ENCODE results near the gene TPK1. TPM values are rescaled to one million over a fixed set of nuclear protein-coding genes. Genes with fewer than 3 reads are reported as not detected.

Gene TPK1
- total RNA-seq, 5 donors from 2014 or later (not counting 1 experiment from before 2014, with no cell fraction given): 19.1 to 31.6 (median 22.0) TPM

DNA sequence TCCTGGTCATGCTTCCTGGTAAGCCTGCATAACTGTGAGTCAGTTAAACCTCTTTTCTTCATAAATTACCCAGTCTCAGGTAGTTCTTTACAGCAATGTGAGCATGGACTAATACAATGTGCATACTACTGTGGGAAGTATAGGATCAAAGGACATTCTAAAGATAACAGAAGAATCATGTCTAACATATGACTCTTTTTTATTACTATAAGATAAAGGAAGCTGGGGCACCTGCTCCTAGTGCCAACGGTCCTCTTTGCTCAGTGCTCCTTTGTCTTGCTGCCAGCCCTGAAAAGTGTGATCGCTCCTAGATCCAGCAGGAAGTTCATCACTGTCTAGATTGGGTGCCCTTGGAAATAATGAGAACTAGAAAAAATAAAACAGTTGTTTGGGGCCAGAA is 289.1 kb downstream of the TPK1 start:
- peaks cover 0 to 10% of the 10 kb centered on the region in 2 donors for H3K36me3 ChIP-seq (ENCODE audit: control insufficient read depth in 2 of 2, extremely low read depth in 1 of 2, insufficient read depth in 1 of 2, low read length in 1 of 2)
- no peaks in the 10 kb centered on the region for H3K4me1 ChIP-seq (ENCODE audit: control insufficient read depth in 1 of 2, extremely low read depth in 1 of 2, insufficient read depth in 2 of 2, low read length in 2 of 2)
- CTCF ChIA-PET: no interaction called here
- Mint-ChIP-seq H3K4me1 (peaks cover 0 to 6% (median 2%) of the 10 kb centered on the region in 3 donors), H3K27me3 (no peaks in the 10 kb centered on the region), H3K36me3 (peaks cover 64% of the 10 kb centered on the region), H3K9me3 (no peaks in the 10 kb centered on the region), H3K27ac (no peak overlapping the region), H3K4me3 (no peak overlapping the region)
- ATAC-seq (replicated peaks in 1 of 4) (no peak), DNase-seq (no peak)
- H3K27ac ChIP-seq (ENCODE audit: low read length): no peak overlapping the region
- H3K9me3 ChIP-seq: no peaks in the 10 kb centered on the region
- H3K27me3 ChIP-seq (replicated peaks in 1 of 2; ENCODE audit: control insufficient read depth in 2 of 2, extremely low read depth in 1 of 2, insufficient read depth in 2 of 2, low read length in 1 of 2): no peaks in the 10 kb centered on the region
- WGBS (ENCODE audit: insufficient coverage): no CpG with 5 or more reads among the region's 2 CpGs
- POLR2A ChIA-PET: no interaction called here
- H3K4me3 ChIP-seq (ENCODE audit: control insufficient read depth in 1 of 2, extremely low read depth in 1 of 2, low read length in 1 of 2): no peak overlapping the region

DNA sequence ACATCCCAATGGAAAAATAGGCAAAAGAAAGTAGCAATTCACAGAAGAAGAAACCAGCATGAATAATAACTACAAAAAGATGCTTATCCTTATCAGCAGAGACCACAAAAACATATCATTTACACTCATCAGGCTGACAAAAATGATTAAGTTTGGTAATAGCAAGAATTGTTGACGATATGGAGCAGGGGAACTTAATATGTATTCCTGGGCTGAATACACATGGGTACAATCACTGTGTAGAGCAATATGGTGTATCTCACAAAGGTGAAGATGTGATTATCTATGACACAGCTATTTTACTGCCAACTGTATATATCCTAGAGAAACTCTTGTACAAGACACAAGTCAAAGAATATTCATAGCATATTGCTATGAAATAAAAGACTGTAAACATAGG is 290.5 kb downstream of the TPK1 start:
- no peaks in the 10 kb centered on the region for H3K4me1 ChIP-seq (ENCODE audit: control insufficient read depth in 1 of 2, extremely low read depth in 1 of 2, insufficient read depth in 2 of 2, low read length in 2 of 2)

DNA sequence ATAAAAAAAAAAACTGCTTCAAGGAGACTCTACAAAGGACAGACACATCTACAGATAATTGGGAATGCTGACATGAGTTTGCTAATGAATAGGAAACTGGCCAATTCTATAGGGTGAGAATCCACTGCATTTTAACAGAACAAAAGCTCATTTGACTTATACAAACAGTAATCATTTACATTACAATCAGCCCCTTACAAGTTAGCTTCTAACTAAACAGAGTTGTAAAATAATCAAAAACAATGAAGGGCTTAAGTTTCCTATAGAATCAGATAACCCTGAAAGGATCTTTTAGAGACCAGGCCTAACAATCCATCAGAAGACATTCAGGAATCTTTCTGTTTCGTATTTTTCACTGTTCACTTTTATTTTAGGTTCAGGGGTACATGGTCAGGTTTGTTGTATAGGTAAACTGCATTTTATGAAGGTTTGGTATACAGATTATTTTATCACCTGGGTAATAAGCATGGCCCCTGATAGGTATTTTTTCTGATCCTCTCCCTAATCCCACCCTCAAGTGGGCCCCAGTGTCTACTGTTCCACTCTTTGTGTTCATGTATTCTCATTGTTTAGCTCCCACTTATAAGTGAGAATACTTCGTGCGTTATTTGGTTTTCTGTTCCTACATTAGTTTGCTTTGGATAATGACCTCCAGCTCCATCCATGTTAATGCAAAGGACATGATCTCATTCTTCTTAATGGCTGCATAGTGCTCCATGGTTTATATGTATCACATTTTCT is 301.0 kb downstream of the TPK1 start:
- Histone ChIP-seq H3K27ac (ENCODE audit: low read length) (no peak overlapping the region), H3K9me3 (no peaks in the 10 kb centered on the region), H3K36me3 (ENCODE audit: control insufficient read depth in 2 of 2, extremely low read depth in 1 of 2, insufficient read depth in 1 of 2, low read length in 1 of 2) (no peaks in the 10 kb centered on the region), H3K27me3 (replicated peaks in 1 of 2; ENCODE audit: control insufficient read depth in 2 of 2, extremely low read depth in 1 of 2, insufficient read depth in 2 of 2, low read length in 1 of 2) (no peaks in the 10 kb centered on the region), H3K4me1 (ENCODE audit: control insufficient read depth in 1 of 2, extremely low read depth in 1 of 2, insufficient read depth in 2 of 2, low read length in 2 of 2) (no peaks in the 10 kb centered on the region), H3K4me3 (ENCODE audit: control insufficient read depth in 1 of 2, extremely low read depth in 1 of 2, low read length in 1 of 2) (no peak overlapping the region)
- ChIA-PET CTCF (no interaction called here), POLR2A (interaction anchor here in 1 of 2 donors (0.7 kb wide), 1 partner anchor 26 kb away, joined by 4 read pairs; no protein-coding TSS in a partner anchor)
- no peak overlapping the region for H3K4me3 Mint-ChIP-seq
- no peak for ATAC-seq (replicated peaks in 1 of 4)
- DNase-seq: no peak
- H3K4me1 Mint-ChIP-seq: peaks cover 0 to 14% (median 0%) of the 10 kb centered on the region in 3 donors
- H3K27ac Mint-ChIP-seq: no peak overlapping the region
- H3K36me3 Mint-ChIP-seq: peaks cover 59% of the 10 kb centered on the region
- H3K9me3 Mint-ChIP-seq: peaks cover 0 to 6% (median 5%) of the 10 kb centered on the region in 3 donors
- WGBS (ENCODE audit: insufficient coverage): no CpG with 5 or more reads among the region's 3 CpGs
- no peaks in the 10 kb centered on the region for H3K27me3 Mint-ChIP-seq

More for the DNA sequence above, 290.5 kb downstream of the TPK1 start:
- Histone ChIP-seq H3K4me3 (ENCODE audit: control insufficient read depth in 1 of 2, extremely low read depth in 1 of 2, low read length in 1 of 2) (no peak overlapping the region), H3K9me3 (no peaks in the 10 kb centered on the region), H3K27me3 (replicated peaks in 1 of 2; ENCODE audit: control insufficient read depth in 2 of 2, extremely low read depth in 1 of 2, insufficient read depth in 2 of 2, low read length in 1 of 2) (no peaks in the 10 kb centered on the region), H3K27ac (ENCODE audit: low read length) (no peak overlapping the region), H3K36me3 (ENCODE audit: control insufficient read depth in 2 of 2, extremely low read depth in 1 of 2, insufficient read depth in 1 of 2, low read length in 1 of 2) (peaks cover 0 to 10% of the 10 kb centered on the region in 2 donors)
- ChIA-PET CTCF (no interaction called here), POLR2A (interaction anchor here in 1 of 2 donors (0.5 kb wide), 1 partner anchor 65 kb away, joined by 6 read pairs; no protein-coding TSS in a partner anchor)
- no peak overlapping the region for H3K4me3 Mint-ChIP-seq
- peaks cover 69% of the 10 kb centered on the region for H3K36me3 Mint-ChIP-seq
- DNase-seq (no peak), ATAC-seq (replicated peaks in 1 of 4) (no peak)
- peaks cover 0 to 5% (median 2%) of the 10 kb centered on the region in 3 donors for H3K4me1 Mint-ChIP-seq
- no CpG with 5 or more reads among the region's 1 CpG for WGBS (ENCODE audit: insufficient coverage)
- no peak overlapping the region for H3K27ac Mint-ChIP-seq
- H3K27me3 Mint-ChIP-seq: no peaks in the 10 kb centered on the region
- H3K9me3 Mint-ChIP-seq: no peaks in the 10 kb centered on the region

DNA sequence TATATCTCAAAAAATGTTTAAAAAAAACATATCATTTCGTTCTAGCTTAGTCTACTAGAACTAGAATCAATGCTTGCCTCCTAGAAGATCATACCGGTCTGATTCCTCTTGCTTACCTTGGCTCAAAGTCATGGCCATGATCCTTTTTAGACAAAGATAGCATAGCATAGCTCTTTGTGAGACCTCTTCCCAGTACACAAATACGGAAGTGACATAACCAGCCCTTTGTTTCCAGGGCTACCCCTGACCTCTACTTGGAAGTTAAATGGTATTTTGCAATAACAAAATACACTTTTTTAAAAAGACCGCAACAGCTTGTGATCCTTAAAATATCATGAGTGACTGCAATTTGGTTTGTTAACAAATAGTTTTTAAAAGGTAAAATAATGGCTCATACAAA is 301.7 kb downstream of the TPK1 start:
- H3K36me3 Mint-ChIP-seq: peaks cover 59% of the 10 kb centered on the region
- H3K4me3 Mint-ChIP-seq: no peak overlapping the region
- H3K9me3 Mint-ChIP-seq: peaks cover 0 to 6% (median 5%) of the 10 kb centered on the region in 3 donors
- ATAC-seq (replicated peaks in 1 of 4) (no peak), DNase-seq (no peak)
- ChIA-PET CTCF (no interaction called here), POLR2A (interaction anchor here in 1 of 2 donors (0.7 kb wide), 2 partner anchors 26 to 29 kb away, joined by 4 read pairs; no protein-coding TSS in a partner anchor)
- H3K27ac Mint-ChIP-seq: no peak overlapping the region
- H3K27ac ChIP-seq (ENCODE audit: low read length): no peak overlapping the region
- no peaks in the 10 kb centered on the region for H3K4me1 ChIP-seq (ENCODE audit: control insufficient read depth in 1 of 2, extremely low read depth in 1 of 2, insufficient read depth in 2 of 2, low read length in 2 of 2)
- no peaks in the 10 kb centered on the region for H3K27me3 ChIP-seq (replicated peaks in 1 of 2; ENCODE audit: control insufficient read depth in 2 of 2, extremely low read depth in 1 of 2, insufficient read depth in 2 of 2, low read length in 1 of 2)
- no peaks in the 10 kb centered on the region for H3K36me3 ChIP-seq (ENCODE audit: control insufficient read depth in 2 of 2, extremely low read depth in 1 of 2, insufficient read depth in 1 of 2, low read length in 1 of 2)
- 100% methylated on average over 2 of the region's 4 CpGs for WGBS (ENCODE audit: insufficient coverage)
- H3K4me3 ChIP-seq (ENCODE audit: control insufficient read depth in 1 of 2, extremely low read depth in 1 of 2, low read length in 1 of 2): no peak overlapping the region
- no peaks in the 10 kb centered on the region for H3K9me3 ChIP-seq
- no peaks in the 10 kb centered on the region for H3K27me3 Mint-ChIP-seq
- peaks cover 0 to 14% (median 0%) of the 10 kb centered on the region in 3 donors for H3K4me1 Mint-ChIP-seq

DNA sequence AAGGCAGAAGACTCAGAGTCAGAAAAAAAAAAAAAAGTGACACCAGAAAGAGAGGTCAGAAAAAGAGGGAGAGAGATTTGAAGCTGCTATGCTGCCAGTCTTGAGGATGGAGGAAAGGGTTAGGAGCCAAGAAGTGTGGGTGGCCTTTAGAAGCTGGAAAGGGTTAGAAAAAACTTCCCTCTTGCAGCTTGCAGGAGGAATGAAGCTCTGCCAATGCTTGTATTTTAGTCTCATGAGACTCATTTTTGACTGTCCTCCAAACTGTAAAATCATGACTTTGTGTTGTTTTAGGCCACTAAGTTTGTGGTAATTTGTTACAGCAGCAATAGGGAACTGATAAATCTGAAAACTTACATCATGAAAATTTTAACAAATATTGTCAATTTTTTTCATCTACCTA is 304.7 kb downstream of the TPK1 start:
- no peak for ATAC-seq (replicated peaks in 1 of 4)
- CTCF ChIA-PET: interaction anchor here in 1 of 2 donors (0.7 kb wide), 1 partner anchor 149 kb away, joined by 4 read pairs; no protein-coding TSS in a partner anchor
- peaks cover 70% of the 10 kb centered on the region for H3K36me3 Mint-ChIP-seq

DNA sequence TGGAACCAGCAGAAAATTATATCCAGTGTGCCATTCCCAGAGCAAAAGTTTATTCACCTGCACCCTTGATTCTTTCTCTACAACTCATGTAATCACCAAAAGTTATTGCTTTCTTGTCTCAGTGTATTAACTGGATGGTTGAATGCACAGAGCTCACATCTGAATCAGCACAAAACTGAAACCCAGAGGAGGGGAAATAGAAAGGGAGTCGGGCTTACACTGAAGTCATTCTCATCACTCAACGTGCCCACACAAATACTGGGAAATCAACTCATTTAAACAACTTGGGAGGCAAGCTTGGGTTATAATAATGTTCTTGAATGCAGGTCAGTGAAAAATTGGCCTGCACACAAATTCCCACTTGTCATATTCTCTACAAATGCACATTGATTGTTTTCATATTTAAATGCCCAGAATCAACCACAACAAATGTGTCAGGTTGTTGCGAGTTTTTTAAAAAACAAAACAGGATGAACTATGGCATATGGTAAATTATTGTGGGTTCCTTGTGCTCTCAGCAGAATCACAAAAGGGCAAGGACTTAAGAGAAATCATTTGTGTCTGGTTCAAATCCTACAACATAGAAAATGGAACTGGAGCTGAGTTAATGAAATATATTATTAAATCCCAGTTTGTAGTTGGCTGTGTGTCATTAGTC is 306.5 kb downstream of the TPK1 start:
- DNase-seq: no peak
- Histone ChIP-seq H3K27me3 (replicated peaks in 1 of 2; ENCODE audit: control insufficient read depth in 2 of 2, extremely low read depth in 1 of 2, insufficient read depth in 2 of 2, low read length in 1 of 2) (no peaks in the 10 kb centered on the region), H3K4me3 (ENCODE audit: control insufficient read depth in 1 of 2, extremely low read depth in 1 of 2, low read length in 1 of 2) (no peak overlapping the region), H3K4me1 (ENCODE audit: control insufficient read depth in 1 of 2, extremely low read depth in 1 of 2, insufficient read depth in 2 of 2, low read length in 2 of 2) (no peaks in the 10 kb centered on the region), H3K27ac (ENCODE audit: low read length) (no peak overlapping the region), H3K36me3 (ENCODE audit: control insufficient read depth in 2 of 2, extremely low read depth in 1 of 2, insufficient read depth in 1 of 2, low read length in 1 of 2) (no peaks in the 10 kb centered on the region), H3K9me3 (no peaks in the 10 kb centered on the region)
- Mint-ChIP-seq H3K4me1 (peaks cover 0 to 14% (median 0%) of the 10 kb centered on the region in 3 donors), H3K4me3 (no peak overlapping the region), H3K36me3 (peaks cover 63% of the 10 kb centered on the region), H3K9me3 (peaks cover 0 to 3% (median 2%) of the 10 kb centered on the region in 3 donors), H3K27me3 (no peaks in the 10 kb centered on the region), H3K27ac (no peak overlapping the region)
- CTCF ChIA-PET: no interaction called here
- WGBS (ENCODE audit: insufficient coverage): no CpG with 5 or more reads among the region's 3 CpGs
- POLR2A ChIA-PET: no interaction called here
- ATAC-seq (replicated peaks in 1 of 4): no peak

More for the DNA sequence above, 304.7 kb downstream of the TPK1 start:
- Histone ChIP-seq H3K36me3 (ENCODE audit: control insufficient read depth in 2 of 2, extremely low read depth in 1 of 2, insufficient read depth in 1 of 2, low read length in 1 of 2) (no peaks in the 10 kb centered on the region), H3K4me3 (ENCODE audit: control insufficient read depth in 1 of 2, extremely low read depth in 1 of 2, low read length in 1 of 2) (no peak overlapping the region), H3K27me3 (replicated peaks in 1 of 2; ENCODE audit: control insufficient read depth in 2 of 2, extremely low read depth in 1 of 2, insufficient read depth in 2 of 2, low read length in 1 of 2) (no peaks in the 10 kb centered on the region), H3K4me1 (ENCODE audit: control insufficient read depth in 1 of 2, extremely low read depth in 1 of 2, insufficient read depth in 2 of 2, low read length in 2 of 2) (no peaks in the 10 kb centered on the region), H3K9me3 (no peaks in the 10 kb centered on the region), H3K27ac (ENCODE audit: low read length) (no peak overlapping the region)
- POLR2A ChIA-PET: no interaction called here
- DNase-seq: no peak
- peaks cover 0 to 14% (median 0%) of the 10 kb centered on the region in 3 donors for H3K4me1 Mint-ChIP-seq
- H3K4me3 Mint-ChIP-seq: no peak overlapping the region
- H3K27ac Mint-ChIP-seq: no peak overlapping the region
- H3K9me3 Mint-ChIP-seq: peaks cover 0 to 6% (median 4%) of the 10 kb centered on the region in 3 donors
- no peaks in the 10 kb centered on the region for H3K27me3 Mint-ChIP-seq

Data from T-cell (primary cell).